ENCODE data around the gene LENG8.
"Not testable (repeated sequence)": the region's sequence is repeated elsewhere in the genome, so short reads cannot be mapped to it uniquely, and the experiment has no call there.

The LENG8 gene

DNA sequence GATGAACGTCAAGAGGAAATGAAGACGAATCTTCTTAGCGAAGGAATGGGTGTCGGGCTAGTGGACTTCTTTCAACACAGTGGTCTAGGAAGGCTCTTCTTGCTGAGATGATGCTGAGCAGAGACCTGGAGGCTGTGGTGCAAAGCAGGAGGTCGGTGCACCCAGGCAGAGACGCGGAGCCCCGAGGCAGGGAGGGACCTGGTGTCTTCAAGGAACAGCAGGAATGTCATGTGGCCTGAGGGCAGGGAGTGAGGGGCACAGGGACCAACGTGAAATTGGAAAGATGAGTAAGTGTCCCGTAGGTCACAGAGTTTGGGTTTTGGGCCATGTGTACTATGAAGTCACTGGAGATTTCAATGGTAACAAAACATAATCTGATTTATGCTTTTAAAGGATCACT, 35.5 kb downstream of the LENG8 start:
- no peak for DNase-seq (ENCODE audit: low spot score)

DNA sequence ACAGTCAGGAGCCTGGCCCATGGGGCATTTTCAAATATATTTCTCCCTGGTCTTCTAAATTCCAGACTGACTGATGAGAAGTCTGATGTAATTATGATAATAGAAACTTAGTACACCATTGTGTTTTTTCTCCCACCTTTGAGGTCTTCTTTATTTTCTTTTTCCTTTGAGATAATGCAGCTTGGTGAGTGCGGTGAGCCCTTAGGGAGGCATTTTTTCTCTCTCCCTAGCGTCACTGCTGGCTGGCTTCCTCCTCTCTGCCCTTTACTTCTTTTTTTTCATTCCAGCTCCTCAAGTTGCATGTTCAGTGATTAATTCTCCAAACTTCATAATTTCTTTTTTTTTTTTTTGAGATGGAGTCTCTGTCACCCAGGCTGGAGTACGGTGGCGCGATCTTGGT, 36.9 kb downstream of the LENG8 start:
- DNase-seq (ENCODE audit: low spot score), result no peak

DNA sequence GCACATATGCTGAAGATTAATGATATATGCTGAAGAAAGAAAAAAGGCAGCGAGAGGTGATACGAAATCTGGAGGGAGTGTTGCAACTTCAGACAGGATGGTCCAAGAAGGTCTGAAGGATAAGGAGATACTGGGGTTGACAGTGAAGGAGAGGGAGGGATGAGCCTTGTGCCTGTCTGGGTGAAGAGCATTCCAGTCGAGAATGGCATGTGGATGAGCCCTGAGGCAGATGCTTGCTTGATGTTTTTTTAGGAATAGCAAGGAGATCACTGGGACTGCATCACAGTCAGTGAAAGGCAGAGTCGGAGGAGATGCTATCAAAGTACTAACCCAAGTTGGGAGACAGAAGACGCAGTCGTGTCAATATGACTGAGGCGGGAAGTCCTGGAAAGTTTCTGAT, 40.3 kb downstream of the LENG8 start:
- no peak for DNase-seq (ENCODE audit: low spot score)

DNA sequence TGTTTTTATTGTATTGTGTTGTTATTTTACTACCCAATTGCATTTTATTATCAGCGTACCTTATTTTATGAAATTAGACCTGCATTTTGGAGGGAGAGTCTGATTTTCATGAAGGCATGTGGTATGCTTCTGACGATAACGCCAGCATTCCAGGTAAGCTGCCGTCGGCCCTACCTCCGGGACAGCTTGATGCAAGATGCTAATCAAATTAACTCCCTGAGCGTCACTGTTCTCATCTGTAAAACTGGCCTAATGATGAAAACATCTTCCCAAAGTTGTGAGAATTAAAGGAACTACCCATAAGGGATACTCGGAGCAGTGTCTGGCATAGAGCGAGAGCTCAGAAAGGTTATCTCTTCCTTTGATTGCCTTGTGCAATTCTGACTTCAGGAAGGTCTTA, 40.8 kb downstream of the LENG8 start:
- DNase-seq (ENCODE audit: low spot score), result no peak

DNA sequence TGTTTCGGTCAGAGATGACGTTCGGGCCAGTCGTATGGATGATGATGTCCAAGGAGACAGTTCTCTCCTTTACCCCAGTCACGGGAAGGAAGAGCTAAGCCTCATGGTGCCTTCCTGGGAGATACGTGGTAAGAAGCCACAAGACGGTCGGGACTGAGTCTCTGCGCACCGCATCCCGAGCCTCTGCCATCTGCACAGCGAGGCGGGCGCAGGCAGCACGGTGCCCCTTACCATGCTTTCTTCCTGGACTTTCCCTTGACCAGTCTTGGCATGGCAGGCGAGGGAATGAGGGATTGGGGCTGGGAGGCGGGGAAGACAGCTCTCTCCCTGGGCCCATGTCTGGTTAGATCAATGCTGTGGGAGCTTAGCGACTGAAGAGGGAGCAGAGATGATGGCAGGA, 43.6 kb downstream of the LENG8 start:
- no peak for DNase-seq (ENCODE audit: low spot score)

DNA sequence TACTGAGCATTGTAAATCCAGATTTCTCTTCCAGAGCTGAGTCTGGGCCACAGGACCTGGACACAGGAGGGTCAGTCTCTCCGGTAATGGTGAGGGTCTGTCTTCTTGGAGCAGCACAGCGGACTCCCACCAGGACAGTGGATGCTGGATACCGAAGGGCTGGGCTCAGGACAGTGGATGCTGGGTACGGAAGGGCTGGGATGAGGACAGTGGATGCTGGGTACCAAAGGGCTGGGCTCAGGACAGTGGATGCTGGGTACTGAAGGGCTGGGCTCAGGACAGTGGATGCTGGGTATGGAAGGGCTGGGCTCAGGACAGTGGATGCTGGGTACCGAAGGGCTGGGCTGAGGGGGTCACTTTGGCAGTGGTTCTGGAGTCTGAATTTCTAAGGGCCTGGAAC, 44.1 kb downstream of the LENG8 start:
- DNase-seq (ENCODE audit: low spot score), result not testable (repeated sequence)

DNA sequence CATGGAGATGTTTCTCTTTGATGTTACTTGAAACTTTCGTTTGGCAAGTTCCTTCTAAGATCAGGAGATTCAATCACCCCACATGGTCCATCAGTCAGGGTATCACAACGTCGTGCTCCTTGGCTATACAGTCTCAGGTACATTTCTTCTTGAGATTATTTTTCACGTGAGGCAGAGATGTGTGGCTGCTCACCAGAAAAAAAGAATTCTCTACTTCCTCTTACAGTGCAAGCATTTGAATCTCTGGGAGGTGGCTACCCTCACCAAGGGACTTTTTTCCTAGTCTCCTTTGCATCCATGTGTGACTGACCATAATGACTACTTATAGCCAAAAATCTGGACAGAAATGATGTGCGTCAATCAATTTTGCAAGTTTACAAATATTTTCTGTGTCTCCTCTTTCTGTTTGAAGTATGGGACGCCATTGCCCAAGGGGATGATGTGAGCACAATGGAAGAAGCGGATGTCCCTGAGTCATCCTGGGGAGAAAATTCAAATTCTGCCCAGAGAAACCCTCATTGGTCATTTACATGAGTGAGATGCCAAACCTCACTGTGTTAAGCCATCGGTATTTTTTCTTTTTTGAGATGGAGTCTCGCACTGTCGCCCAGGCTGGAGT, 45.1 kb downstream of the LENG8 start:
- no peak for DNase-seq (ENCODE audit: low spot score)

DNA sequence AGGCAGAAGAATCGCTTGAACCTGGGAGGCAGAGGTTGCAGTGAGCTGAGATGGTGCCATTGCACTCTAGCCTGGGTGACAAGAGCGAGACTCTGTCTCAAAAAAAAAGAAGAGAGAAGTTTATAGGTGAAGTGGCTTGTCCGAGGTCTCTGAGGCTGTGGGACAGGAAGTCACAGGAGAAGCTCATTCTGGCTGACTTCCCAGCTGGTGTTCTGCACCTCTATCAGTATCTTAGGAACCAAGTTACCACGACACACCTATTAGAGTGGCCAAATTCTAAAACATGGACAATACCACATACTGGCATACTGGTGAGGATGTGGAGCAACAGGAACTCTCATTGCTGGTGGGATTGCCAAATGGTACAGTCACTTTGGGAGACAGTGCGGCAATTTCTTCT, 46.3 kb downstream of the LENG8 start:
- not testable (repeated sequence) for DNase-seq (ENCODE audit: low spot score)

DNA sequence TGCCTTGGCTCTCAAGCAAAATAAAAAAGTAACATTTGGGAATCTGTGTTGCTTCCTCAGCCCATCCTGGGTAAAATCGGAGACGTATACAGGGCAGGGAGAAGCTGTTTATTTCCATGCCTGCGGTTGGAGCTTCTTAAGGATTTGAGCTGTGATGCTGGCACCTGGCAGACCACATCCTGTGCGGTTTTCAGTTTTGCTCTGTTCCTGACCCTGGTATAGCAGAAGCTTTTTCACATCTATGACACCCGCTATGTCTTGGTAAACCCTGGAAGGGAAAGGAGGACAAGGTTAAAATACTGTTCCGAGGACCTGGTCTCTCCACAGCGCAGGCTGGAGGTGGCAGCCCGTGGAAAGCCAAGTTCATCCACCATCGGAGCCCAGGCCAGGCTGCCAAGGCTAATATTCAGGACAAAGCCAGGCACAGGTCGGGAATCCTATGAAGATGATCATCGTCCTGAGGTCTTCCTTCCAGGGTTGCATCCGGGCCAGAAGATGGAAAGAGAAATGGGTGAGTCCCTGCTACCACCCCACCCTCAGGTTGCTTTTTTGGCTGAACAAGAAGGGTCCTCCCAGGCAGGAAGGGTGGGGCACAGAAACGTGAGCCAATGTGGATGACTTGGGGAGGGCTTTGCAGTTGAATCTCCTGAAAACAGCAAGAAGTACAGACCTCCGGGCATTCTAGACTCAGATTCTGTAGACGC, 48.9 kb downstream of the LENG8 start:
- not testable (repeated sequence) for DNase-seq (ENCODE audit: low spot score)

DNA sequence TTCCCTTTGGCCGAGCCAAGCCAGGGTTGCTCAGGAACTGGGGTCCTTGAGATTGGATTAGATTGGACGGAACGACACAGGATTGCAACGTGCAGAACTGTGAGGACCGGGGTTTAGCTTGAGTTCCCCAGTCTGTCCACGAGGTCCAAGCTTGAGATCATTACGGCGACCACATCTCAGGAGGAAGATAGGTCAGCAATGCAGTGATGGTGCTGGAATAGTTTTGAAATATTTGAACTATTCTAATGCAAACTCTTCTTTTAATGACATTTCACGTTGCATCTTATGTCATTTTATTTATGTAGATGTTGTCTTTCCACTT, 49.4 kb downstream of the LENG8 start:
- DNase-seq (ENCODE audit: low spot score), result not testable (repeated sequence)

DNA sequence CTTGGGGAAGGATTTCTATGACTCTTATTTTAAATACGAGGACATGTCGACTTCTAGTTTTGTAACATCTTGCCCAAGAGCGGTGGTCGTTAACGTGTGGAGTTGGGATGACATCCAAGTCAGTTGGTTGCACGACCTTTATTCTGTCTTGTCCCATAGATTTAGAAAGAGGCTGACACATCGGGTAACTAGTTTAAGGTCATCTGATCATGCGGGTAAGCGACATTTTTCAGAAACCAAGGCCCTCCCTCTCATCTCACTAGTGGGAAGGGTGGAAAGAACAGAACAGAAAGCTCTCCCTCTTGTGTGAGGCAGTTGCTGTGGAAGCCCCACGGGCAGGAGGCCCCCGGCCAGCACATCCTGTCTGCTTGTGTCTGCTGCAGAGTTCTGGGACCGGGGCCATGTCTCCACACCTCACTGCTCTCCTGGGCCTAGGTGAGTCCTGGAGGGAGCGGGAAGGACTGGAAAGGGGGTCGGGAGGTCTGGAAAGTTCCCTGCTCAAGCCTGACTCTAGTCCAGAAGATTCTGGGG, 53.6 kb downstream of the LENG8 start, which contains the start of gene LAIR2:
Gene LAIR2 (plus strand): TSS at position 314 of the 531 bp plus-strand sequence. CDS start 88 bp downstream, at position 402.
- no peak for DNase-seq (ENCODE audit: low spot score)

DNA sequence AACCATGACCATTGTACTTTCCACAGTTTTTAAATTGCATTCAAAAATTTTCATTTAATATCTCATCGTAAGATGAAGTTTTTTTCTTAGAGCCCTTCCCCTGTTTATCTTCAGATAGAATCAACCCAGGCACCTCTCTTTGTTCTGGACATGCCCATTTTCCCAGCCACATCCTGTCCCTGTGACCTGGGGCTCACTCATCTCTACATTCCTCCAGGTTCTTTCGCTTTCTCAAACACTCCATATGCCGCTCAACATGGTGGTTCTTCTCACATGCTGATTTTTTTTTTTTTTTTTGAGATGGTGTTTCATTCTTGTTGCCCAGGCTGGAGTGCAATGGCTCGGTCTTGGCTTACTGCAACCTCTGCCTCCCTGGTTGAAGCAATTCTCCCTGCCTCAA, 56.5 kb downstream of the LENG8 start:
- not testable (repeated sequence) for DNase-seq (ENCODE audit: low spot score)

DNA sequence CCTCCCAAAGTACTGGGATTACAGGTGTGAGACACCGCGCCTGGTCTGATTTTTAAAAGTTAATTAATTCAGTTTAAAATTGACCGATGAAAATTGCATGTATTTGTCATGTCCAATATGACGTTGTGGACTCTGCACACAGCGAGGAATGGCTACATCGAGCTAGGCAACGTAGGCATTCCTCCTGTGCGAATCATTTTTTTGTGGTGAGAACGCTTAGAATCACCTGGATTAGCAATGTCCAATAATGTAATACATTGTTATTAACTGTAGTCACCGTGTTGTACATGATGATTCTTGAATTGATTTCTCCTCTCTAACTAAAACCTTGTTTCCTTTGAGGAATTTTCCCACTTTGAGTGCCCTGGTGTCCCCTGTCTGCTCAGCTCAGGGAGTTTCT, 57.1 kb downstream of the LENG8 start:
- DNase-seq (ENCODE audit: low spot score), result no peak

DNA sequence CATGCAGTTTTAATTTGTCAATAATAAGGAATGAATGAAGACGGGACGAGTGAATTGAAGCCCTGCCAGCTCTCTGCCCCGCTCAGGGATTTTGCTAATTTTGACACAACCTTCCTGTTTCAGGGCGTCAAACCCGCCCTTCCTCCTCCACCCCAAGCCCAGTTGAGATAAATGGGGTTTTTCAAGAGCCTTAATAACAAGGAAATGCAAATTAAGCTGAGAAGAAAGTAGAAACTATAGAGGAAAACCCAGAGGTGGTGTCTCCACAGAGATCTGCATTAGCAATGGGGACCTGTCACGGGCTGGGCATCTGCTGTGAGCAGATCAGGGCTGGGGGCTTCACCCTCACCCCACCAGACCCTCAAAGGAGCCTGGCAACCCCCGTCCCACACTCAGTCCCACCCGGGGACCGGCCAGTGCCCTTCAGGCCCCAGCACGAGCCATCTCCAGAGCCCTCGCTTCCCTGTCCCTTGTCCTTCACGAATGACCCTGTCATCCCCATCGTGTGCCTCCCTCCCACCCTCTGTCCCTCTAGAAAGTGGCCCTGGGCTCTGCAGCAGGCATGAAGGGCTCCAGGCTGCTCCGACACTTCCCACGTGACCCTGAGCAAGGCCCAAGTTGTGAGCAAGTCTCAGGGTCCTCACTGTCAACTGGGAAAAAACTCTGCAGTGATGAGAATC, 58.2 kb downstream of the LENG8 start:
- not testable (repeated sequence) for DNase-seq (ENCODE audit: low spot score)

DNA sequence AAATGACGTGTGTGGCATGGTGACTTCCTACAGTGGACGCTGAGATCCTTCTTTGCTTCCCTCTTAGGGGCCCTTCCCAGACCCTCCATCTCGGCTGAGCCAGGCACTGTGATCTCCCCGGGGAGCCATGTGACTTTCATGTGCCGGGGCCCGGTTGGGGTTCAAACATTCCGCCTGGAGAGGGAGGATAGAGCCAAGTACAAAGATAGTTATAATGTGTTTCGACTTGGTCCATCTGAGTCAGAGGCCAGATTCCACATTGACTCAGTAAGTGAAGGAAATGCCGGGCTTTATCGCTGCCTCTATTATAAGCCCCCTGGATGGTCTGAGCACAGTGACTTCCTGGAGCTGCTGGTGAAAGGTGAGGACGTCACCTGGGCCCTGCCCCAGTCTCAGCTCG, 58.8 kb downstream of the LENG8 start:
- no peak for DNase-seq (ENCODE audit: low spot score)

DNA sequence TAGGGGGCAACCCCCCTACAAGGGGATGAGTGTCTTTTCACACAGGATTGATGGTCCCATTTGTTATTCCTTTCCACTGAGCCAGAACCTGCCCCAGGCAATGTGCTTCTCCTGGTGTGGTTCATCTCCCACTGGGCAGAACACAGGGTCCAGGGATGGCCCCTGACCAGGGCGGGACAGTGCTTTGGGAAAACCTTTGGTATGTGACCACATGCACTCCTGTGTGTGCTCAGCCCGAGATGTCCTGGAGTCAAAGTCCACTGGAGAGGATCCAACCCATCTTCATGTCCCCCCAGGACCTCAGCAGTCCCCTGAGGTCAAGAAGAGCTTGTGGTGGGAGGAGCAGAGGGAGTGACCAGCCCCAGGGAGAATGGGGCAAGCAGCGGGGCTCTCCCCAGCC, 59.5 kb downstream of the LENG8 start:
- not testable (repeated sequence) for DNase-seq (ENCODE audit: low spot score)

DNA sequence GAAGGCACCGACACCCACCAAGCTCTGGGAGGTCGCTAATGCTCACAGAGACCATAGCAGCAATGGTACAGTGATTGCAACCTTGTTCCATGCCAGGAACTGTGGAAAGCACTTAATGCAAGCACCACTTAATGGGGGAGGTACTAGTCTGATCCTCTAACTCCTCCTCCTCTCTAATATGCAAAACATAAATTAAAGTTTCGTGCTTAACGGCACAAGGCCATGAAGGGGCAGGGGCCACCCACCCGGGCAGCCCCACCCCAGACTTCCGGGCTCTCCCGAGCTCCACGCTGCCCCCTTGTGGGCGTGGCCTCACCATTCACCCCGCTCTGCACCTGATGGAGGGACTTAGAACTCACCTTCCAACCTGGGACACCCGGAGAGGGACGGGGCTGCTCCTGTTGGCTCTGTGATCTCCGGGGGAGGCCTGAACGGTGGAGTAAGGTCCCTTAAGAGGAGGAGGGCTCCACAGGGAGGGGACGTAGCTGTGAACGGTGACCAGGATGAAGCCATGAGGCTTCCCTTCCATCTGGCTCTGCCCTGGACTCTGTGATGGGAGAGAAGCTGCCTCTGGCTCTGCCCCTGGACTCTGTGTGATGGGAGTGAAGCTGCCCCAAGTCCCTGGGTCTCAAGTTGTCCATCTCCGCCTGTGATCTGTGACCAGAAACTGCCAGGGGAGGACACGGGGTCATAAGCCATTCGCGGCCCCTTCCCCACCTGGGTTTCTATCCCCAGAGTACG, 60.4 kb downstream of the LENG8 start:
- DNase-seq (ENCODE audit: low spot score), result not testable (repeated sequence)

Measured in GM03348 (cell line).